T-helper 2 cell treated with Interferon-gamma antibody and Interleukin-4, amounts not matched to agents 100 ng/mL and 5 ng/mL, for 36 hours (primary cell): ENCODE measurements around the gene POLG2. TPM values are rescaled to one million over a fixed set of nuclear protein-coding genes. Genes with fewer than 3 reads are reported as not detected.
"Not testable (repeated sequence)": the region's sequence is repeated elsewhere in the genome, so short reads cannot be mapped to it uniquely, and the experiment has no call there.

Experiments
- intact Hi-C: fragments of 100-400 bp; cut with micrococcal nuclease; formaldehyde crosslinking; loops from one replicate; pipeline ENCODE4 v1.15.1; 2023
- total RNA-seq: library from RNA; stranded (reverse); gene quantifications from 2 replicates; pipeline ENCODE4 v1.2.3, GENCODE V29; 2022

POLG2 gene
- total RNA-seq, 1 donor from 2014 or later: 32.3 TPM

DNA sequence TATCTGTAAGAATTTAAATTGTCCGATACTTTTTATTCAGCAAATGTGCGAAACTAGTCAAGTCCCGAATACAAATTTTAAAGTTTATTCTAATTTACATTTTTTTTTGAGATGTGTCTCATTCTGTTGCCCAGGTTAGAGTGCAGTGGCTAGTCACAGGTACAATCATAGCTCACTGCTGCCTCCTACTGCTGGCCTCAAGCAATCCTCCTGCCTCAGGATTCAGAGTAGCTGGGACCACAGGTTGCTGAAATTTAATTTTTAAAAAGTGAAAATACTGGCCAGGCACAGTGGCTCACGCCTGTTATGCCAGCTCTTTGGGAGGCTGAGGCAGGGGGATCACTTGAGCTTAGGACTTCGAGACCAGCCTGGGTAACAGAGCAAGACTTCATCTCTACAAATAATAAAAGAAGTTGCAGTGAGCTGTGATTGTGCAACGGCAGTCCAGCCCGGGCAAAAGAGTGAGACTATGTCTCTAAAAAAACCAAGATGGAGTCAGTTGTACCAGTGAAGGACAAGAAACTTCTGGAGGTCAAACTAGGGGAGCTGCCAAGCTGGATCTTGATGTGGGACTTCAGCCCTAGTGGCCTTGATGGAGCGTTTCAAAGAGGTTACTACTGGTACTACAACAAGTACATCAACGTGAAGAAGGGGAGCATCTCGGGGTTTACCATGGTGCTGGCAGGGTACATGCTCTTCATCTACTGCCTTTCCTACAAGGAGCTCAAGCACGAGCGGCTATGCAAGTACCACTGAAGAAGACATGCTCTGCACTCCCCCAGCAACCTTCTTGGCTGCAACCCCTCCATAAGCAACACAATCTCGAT lies 5.6 kb downstream of the POLG2 start:
- intact Hi-C loops: loop anchor here (1.0 kb wide), 1 partner anchor 71 kb away; no protein-coding TSS in a partner anchor

DNA sequence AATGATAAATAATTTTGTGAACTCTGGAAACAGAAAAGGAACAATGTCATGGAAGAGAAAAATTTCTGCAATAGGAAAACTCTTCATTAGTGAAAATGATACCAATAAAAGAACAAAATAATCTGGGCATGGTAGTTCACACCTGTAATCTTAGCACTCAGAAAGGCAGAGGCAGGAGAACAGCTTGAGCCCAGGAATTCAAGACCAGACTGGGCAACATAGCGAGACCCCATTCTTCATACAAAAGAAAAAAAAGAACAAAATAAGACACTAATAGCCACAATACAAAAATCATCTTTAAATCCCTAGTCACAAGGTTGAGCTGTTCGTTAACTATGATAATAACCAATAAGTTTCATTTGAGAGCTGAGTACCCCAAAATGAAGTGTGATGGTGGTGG lies 8.6 kb downstream of the POLG2 start:
- intact Hi-C loops: no loop called here

DNA sequence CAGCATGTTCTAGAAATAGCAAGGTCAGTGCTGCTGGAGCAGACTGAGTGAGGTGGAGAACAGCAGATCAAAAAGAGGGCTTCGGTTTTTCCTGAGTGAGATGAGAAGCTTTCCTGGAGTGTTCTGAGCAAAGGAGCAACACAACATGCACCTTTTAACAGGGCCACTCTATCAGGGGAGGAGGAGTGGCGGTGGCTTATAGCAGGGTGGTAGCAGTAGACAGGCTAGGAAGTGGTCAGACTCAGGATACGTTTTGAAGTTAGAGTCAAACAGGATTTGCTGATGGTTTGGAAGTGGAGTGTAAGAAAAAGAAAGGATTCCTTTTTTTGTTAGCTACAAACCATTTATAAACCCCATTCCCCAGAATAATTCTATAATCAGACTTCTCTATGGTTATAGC lies 12.5 kb downstream of the POLG2 start:
- intact Hi-C loops: no loop called here

DNA sequence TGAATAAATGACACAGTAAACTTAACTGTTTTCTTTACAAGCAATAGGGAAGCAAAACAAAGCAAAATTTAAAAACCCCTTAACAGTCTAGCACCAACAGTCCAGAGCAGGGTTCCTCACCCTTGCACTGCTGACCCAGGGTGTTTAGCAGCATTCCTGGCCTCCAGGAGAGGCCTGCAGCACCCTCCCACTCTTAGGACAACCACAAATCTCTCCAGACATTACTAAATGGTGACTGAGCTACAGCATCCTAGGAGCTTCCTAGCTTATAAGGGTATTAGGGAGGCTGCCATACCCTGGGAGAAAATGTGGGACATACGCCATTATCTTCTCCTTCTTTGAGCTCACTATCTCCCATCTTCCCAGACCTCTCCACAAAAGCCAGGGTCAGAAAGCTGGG lies 15.9 kb downstream of the POLG2 start:
- intact Hi-C loops: no loop called here

DNA sequence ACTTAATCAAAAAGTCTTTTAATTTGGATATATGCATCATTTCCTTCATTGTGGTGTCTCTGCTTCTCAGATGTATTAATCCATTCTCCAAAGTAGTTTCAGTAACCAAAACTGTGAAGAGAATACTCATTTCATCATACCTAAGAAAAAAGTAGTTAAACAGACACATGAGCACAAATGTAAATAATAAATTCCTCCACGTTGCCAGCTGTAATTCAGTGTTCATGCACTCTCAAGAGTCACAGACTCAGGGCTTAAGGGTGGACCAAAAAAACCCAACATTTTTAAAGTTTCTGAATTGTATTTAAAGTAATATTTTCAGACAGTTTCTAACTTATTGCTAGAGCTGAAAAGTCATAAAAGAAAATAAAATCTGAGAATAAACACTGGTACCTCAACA lies 19.0 kb downstream of the POLG2 start:
- intact Hi-C loops: no loop called here

DNA sequence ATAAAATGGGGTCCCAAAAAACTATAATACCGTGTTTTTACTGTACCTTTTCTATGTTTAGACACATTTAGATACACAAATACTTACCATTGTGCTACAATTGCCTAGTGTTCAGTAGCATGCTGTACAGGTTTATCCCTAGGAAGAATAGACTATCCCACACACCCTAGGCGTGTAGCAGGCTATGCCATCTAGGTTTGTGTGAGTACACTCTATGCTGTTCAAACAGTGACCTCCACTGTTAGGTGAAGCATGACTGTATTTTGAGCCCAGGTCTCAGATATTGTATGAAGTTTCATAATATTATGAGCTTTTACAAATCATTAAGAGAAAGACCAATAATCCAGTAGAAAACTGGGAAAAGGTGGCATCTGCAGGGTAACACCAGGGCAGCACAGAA lies 24.3 kb downstream of the POLG2 start:
- intact Hi-C loops: no loop called here

DNA sequence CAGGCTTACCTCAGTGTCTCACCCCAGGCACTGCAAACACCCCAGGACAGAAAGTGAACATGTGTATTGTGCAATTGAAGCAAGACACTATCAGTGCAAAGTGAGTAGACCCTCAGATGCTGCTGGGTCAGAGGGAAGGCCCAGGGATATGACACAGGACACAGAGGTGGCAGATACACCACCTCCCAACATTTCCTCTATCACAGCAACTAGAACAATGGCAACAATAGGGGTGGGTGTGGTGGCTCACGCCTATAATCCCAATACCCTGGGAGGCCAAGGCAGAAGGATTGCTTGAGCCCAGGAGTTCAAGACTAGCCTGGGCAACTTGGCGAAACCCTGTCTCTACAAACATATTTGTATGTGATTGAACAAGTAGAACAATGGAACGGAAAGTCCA lies 25.4 kb downstream of the POLG2 start:
- intact Hi-C loops: no loop called here

DNA sequence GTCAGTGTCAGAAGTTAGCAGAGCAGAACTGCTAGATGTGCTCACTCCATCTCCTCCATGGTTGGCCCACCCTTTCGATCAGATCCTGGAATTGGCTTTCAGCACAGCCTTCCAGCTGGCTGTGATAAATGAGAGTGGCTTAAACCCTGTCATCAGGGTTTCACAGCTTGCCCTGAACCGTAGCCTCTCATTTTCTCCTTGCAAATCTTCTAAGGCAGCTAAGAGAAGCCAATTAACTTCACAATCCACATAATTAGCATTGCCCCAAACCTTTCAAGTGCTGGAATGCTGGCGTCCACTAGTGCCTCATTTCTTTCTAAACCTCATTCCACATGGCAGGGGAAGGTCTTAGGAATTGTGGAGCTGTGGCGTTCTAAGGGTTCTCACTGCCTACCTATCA lies 26.2 kb downstream of the POLG2 start:
- intact Hi-C loops: no loop called here

DNA sequence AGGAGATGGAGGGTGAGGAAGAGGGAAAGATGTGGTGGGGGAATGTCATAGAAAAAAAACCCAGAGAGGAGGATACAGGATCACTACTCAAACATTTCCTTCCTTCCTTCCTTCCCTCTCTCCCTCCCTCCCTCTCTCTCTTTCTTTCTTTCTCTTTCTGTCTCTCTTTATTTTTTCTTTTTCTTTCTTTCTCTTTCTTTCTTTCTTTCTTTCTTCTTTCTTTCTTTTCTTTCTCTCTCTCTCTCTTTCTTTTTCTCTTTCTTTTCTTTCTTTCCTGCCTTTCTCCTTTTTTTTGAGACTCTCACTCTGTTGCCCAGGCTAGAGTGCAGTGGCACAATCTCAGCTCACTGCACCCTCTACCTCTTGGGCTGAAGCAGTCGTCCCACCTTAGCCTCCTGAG lies 30.0 kb downstream of the POLG2 start:
- intact Hi-C loops: not testable (repeated sequence)

DNA sequence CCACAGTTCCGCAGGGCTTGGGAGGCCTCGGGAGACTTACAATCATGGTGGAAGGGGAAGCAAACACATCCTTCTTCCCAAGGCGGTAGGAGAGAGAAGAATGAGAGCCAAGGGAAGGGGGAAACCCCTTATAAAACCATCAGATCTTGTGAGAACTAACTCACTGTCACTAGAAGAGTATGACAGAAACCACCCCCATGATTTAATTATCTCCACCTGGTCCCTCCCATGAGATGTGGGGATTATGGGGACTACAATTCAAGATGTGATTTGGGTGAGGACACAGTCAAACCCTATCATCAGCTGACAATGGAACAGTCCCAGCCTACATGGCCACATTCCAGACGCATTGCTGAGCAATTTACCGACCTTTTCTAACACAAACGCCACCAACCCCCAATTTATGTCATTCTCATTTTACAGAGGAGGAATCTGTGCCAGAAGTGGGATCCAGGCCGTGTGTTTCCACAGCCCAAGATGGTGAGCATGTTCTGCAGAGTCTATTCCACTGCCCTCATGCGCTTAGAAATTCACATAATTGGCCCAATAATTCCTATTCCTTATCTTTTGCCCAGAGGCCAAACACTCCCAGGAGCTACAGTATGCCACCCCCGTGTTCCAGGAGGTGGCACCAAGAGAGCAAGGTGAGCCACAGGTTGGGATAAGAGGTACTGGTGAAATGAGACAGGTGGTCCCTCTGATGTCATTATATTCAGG lies 30.7 kb downstream of the POLG2 start:
- intact Hi-C loops: no loop called here

DNA sequence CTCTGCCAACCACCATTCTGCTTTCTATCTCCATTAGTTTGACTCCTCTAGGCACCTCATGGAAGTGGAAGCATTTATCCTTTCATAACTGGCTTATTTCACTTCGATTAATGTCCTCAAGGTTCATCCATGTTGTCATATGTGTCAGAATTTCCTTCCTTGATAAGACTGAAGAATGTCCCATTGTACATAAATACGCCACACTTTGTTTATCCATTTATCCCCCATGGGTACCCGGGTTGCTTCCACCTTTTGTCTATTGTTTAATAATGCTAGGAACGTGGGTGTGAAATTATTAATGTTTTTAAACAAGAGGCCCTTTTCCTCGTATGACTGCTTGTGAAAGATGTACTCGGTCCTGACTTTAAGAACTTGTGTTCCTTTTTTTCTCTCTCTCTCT lies 35.1 kb downstream of the POLG2 start:
- intact Hi-C loops: no loop called here

DNA sequence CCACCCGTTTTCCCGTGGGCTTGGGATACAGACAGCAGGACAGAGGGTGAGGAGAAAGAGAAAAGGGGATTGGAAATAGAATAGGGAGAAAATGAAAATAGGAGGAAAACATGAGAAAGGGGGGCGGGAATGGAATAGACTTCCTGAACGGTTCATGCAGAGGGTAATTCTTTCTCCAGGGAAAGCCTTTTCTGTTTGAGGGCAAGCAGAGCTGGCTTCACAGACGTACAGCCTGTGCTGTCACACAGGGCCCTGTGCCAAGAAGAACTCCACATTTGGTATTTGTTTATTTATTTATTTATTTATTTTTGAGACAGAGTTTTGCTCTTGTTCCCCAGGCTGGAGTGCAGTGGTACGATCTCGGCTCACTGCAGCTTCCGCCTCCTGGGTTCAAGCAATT lies 35.9 kb downstream of the POLG2 start:
- intact Hi-C loops: no loop called here

DNA sequence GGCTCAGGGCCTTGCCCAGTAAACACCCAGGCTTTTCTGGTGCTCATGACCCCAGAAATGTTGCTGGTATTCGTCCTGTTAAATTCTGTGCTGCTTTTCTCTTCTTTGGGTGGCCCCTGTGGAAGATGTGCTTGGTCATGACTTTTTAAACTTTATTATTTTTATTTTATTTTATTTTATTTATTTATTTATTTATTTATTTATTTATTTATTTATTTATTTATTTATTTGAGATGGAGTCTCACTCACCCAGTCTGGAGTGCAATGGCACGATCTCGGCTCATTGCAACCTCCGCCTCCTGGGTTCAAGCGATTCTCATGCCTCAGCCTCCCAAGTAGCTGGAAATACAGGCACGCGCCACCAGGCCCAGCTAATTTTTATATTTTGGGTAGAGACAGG lies 37.0 kb downstream of the POLG2 start:
- intact Hi-C loops: not testable (repeated sequence)

DNA sequence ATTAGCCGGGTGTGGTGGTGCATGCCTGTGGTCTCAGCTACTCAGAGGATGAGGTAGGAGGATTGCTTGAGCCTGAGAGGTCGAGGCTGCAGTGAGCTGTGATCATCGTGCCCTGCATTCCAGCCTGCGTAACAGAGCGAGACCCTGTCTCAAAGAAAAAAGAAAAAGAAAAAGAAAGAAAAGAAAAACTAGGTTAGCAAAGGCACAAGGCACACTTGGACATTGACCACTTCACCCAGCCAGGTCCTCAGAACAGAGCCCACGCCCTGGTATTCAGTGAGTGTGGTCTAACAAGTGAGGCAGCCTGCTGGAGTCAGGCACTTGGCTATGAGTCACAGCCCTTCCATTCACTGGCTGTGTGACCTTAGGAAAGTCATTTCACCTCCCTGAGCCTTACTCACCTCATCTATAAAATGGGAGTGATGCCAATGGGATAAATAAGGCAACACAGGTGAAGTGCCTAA lies 37.5 kb downstream of the POLG2 start:
- intact Hi-C loops: no loop called here

DNA sequence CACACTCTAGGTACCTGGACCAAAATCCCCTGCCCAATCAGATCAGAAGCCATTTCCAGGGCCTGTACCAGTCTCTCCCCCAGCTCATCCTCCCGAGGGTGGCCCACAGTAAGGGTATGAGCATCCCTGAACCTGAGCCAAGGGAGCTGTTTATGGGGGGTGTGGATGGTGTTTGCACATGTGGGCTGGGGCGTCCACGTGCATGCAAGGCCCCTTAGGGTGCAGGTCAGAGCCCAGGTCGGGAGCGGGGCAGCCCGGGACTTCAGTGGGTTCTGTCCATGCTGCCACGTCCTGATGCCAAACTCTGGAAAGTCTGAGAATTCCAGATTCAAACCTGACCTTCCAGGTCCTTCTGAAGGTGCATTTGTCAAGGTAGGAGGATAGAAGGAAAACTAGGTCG lies 38.1 kb downstream of the POLG2 start:
- intact Hi-C loops: no loop called here

DNA sequence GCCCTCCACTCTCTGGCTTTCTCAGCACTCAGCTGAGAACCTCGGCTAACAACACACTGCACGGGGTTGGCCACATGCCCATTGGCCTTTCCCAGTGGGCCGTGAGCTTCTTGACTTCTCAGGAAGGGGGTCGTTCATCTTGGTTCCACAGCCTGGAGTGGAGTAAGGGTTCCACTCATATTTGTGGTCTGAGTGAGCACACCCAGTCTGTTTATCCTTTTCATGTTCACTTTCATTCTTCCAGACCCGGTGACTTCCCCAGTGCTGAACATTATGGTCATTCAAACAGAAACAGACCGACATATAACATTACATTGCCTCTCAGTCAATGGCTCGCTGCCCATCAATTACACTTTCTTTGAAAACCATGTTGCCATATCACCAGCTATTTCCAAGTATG lies 39.7 kb downstream of the POLG2 start:
- intact Hi-C loops: no loop called here

DNA sequence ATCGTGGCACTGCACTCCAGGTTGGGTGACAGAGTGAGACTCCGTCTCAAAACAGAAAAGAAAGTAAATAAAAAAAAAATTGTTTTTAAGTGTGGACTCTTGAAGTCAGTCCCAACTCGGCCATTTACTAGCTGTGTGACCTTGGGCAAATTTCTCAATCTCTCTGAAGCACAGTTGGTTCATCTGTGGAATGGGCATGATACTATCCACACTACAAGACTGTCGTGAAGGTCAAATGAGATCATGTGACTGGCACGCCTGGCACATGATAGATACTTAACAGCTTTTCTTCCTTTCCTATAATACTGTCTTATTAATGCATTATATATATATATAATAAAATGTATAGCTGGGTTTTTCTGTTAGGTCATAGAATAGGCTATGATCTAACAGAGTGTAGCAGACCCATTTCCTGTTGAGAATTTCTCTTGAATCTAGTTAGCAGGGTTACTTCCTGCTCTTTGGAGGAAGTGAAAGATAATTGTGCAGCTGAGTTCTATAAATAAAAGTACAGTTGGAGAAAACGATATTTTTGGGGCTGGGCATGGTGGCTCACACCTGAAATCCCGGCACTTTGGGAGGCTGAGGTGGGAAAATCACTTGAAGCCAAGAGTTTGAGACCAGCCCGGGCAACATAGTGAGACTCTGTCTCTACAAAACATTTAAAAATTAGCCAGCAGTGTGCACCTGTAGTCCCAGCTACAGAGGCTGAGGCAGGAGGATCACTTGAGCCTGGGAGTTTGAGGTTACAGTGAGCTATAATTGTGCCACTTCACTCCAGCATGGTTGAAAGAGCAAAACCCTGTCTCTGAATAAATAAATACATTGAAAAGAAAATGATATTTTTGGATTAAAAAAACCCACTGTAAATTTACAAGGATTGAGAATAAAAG lies 40.6 kb downstream of the POLG2 start:
- intact Hi-C loops: no loop called here

DNA sequence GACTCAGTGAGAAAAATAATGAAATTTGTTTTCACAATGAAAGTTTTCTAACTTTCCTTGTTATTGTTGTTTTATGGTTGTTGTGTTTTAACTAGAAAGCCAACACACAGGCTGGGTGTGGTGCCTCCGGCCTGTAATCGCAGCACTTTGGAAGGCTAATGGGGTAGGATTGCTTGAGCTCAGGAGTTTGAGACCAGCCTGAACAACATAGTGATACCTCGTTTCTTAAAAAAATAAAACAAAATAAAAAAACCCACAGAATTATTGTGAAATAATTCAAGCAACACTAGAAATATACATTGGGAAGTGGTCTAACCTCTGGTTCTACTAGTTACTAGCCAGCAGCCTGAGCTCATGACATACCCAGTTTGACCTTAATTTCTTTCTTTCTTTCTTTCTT lies 47.3 kb downstream of the POLG2 start:
- intact Hi-C loops: no loop called here

DNA sequence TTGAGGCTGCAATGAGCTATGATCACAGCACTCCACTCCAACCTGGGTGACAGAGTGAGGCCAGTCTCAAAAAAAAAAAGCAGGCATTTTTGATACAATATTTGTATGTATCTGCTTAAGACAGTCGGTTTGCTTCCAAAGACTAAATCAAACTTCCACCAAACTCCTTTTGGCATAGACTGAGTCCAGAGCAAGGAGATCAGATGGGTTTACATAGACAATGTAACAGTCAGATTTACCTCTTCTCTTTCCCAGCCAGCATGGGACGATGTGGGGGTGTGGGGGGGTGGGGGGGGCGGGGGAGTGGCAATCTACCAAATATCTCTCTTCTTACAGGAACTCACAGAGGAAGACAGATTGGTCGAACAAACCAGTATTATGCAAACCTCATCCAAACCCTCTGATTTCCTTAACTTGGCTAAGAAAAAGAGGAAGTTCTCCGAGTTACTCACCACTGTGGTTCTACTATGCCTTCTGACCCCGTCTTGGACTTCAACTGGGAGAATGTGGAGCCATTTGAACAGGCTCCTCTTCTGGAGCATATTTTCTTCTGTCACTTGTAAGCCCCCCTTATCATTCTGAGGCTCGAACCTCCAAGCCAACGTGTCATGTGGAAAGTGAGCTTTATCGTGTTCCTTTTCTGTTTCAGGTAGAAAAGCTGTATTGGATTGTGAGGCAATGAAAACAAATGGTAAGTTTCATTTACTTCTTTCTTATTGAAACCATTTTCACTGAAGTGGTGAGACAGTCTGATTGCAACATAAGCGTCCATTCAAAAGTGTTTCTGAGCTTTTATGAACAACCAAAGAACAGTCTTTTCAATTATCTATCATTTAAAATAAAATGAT lies 48.0 kb downstream of the POLG2 start, which contains the start of gene MILR1:
TSS of gene MILR1 (plus strand) at position 451 of the 848 bp plus-strand sequence. CDS start at position 505, 54 bp downstream.
- intact Hi-C loops: no loop called here

DNA sequence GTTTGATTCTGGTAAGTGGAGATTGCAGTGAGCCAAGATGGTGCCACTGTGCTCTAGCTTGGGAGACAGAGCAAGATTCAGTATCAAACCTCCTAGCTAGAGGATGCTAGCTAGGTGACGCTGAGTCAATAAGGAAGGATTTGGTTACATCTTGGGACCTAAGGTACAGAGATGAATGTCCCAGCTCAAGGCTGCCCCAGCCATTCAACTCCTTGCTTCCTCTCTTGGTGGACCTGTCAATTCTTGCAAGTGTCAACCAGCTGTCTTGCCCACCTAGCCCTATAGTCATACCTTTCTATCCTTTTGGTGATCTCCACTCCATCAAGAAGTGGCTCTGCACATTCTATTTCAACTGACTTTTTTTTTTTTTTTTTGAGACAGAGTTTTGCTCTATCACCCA lies 49.3 kb downstream of the POLG2 start:
- intact Hi-C loops: no loop called here
